Activated B cell treated with CpG ODN at 0.5 μM for 24 hours (primary cell): ENCODE data around the gene TEN1. TPM values are rescaled to one million over a fixed set of nuclear protein-coding genes. Genes with fewer than 3 reads are reported as not detected.

Source experiments
- ATAC-seq: fragments of 200-7000 bp; cut with Tn5 transposase; one replicate; pipeline ENCODE4 v1.10.0; 2021; ENCODE audit warnings: low read depth, mild to moderate bottlenecking, moderate library complexity
- CTCF ChIA-PET: fragments of 350-600 bp; sonication (Branson Sonifier 250); formaldehyde crosslinking; loops from one replicate; lab custom pipeline; 2021; ENCODE audit warnings: antibody characterized with exemption; lab: Charles Lee
- POLR2A ChIA-PET: fragments of 350-600 bp; sonication (Branson Sonifier 250); formaldehyde crosslinking; loops from one replicate; lab custom pipeline; 2021; ENCODE audit warnings: antibody characterized with exemption; lab: Charles Lee
- DNase-seq: peaks from one replicate; pipeline ENCODE4 v3.0.0; 2022
- H3K27ac Mint-ChIP-seq: one replicate; pipeline ENCODE4 v1.8.0; 2020; ENCODE audit warnings: mixed read lengths
- H3K27me3 Mint-ChIP-seq: one replicate; pipeline ENCODE4 v1.8.0; 2021; ENCODE audit warnings: mixed read lengths
- H3K36me3 Mint-ChIP-seq: one replicate; pipeline ENCODE4 v1.8.0; 2021; ENCODE audit warnings: low read depth, mixed read lengths
- H3K4me1 Mint-ChIP-seq: one replicate; pipeline ENCODE4 v1.8.0; 2021; ENCODE audit warnings: mixed read lengths
- H3K4me3 Mint-ChIP-seq: one replicate; pipeline ENCODE4 v1.8.0; 2020; ENCODE audit warnings: mild to moderate bottlenecking, mixed read lengths
- H3K9me3 Mint-ChIP-seq: one replicate; pipeline ENCODE4 v1.8.0; 2020; ENCODE audit warnings: mixed read lengths
- intact Hi-C: fragments of 100-400 bp; cut with micrococcal nuclease; formaldehyde crosslinking; loops from one replicate; pipeline ENCODE4 v1.15.1; 2024
- total RNA-seq: library from RNA; stranded (reverse); gene quantifications from 2 replicates; pipeline ENCODE4 v1.2.3, GENCODE V29; 2022
- TF ChIP-seq, protein P1 (sequence below): fragments of 200-600 bp; IDR thresholded peaks from one replicate; pipeline ENCODE4 v1.8.0; 2022; ENCODE audit warnings: antibody characterized with exemption, mild to moderate bottlenecking

The TEN1 gene
- total RNA-seq, 1 donor from 2014 or later, result 22.7 TPM

DNA sequence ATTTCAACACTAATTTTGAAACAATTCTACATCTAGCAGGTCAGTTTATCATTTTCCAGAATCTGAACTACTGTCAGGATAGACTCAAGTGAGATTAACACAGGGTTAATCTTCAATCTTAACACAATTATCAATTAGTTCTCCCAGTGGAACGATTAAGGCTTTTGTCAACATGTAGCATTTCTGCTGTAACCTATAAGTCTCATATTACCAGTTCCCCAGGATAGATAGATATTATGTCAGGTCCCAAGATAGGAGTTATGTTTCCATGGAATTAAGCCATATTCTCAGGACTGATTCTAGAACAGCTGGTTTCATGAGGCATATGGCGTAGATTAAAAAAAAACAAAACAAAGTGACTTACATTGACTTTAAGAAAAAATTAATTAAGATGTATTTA lies 33.8 kb upstream of the TEN1 start:
- intact Hi-C loops, result no loop called here
- Mint-ChIP-seq H3K27ac (no peak overlapping the region), H3K4me1 (peaks cover 11% of the 10 kb centered on the region), H3K9me3 (no peaks in the 10 kb centered on the region), H3K27me3 (no peaks in the 10 kb centered on the region), H3K36me3 (peaks cover 31% of the 10 kb centered on the region), H3K4me3 (no peak overlapping the region)
- DNase-seq (no peak), ATAC-seq (no peak)
- TF ChIP-seq, protein P1, sequence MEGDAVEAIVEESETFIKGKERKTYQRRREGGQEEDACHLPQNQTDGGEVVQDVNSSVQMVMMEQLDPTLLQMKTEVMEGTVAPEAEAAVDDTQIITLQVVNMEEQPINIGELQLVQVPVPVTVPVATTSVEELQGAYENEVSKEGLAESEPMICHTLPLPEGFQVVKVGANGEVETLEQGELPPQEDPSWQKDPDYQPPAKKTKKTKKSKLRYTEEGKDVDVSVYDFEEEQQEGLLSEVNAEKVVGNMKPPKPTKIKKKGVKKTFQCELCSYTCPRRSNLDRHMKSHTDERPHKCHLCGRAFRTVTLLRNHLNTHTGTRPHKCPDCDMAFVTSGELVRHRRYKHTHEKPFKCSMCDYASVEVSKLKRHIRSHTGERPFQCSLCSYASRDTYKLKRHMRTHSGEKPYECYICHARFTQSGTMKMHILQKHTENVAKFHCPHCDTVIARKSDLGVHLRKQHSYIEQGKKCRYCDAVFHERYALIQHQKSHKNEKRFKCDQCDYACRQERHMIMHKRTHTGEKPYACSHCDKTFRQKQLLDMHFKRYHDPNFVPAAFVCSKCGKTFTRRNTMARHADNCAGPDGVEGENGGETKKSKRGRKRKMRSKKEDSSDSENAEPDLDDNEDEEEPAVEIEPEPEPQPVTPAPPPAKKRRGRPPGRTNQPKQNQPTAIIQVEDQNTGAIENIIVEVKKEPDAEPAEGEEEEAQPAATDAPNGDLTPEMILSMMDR, result no peak
- ChIA-PET CTCF (no interaction called here), POLR2A (no interaction called here)

DNA sequence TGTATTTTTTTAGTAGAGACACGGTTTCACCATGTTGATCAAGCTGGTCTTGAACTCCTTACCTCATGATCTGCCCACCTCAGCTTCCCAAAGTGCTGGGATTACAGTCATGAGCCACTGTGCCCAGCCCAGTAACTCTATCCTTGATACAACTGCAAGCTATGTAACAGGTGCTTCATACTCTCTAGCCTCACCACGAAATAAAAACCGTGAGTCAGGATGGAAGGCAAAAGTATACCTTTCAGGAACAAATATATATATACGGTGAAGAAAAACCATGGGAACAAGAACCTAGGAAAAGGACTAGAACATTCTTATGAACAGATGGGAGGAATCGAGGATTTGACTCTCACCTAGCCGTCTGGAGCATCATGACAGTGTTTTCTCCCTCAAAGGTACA lies 28.6 kb upstream of the TEN1 start:
- Mint-ChIP-seq H3K27me3 (no peaks in the 10 kb centered on the region), H3K27ac (no peak overlapping the region), H3K4me1 (no peaks in the 10 kb centered on the region), H3K36me3 (peaks cover 62% of the 10 kb centered on the region), H3K4me3 (no peak overlapping the region), H3K9me3 (no peaks in the 10 kb centered on the region)
- intact Hi-C loops, result no loop called here
- DNase-seq (no peak), ATAC-seq (no peak)
- ChIA-PET CTCF (no interaction called here), POLR2A (no interaction called here)
- TF ChIP-seq, protein P1, result no peak

DNA sequence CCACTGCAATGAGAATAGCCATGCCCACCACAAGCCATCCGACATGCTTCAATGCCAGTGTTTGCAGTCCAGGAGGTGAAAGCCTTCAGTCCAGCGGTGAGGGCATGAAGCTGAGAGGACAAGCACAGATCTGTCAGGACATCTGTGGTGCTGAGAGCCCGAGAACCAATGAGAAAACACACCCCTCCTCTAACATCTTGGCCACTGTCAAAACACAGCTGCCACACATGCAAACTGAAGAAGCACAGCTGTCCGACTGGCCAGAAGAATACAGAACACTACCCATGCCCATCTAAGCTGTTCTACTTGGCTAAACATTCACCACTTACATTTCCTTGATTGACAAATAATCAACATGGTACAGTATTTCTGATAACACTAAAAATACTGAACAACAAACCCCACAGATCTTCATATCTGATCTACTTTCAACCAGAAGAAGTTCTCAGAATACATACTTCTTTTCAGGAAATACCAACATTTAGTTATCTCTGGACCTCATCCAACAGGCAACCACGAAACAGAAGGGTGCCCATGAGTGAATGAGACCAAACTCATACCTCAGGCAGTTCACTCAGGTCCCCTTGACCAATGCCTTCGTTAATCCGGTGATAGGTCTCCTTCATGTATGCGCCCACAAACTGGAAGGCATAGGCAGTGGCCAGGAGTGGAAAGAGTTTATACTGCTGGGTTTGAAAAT lies 28.0 kb upstream of the TEN1 start:
- ChIA-PET POLR2A (no interaction called here), CTCF (no interaction called here)
- TF ChIP-seq, protein P1, result no peak
- no peaks in the 10 kb centered on the region for H3K4me1 Mint-ChIP-seq
- intact Hi-C loops, result no loop called here
- no peaks in the 10 kb centered on the region for H3K9me3 Mint-ChIP-seq
- no peaks in the 10 kb centered on the region for H3K27me3 Mint-ChIP-seq
- H3K4me3 Mint-ChIP-seq, result no peak overlapping the region
- H3K36me3 Mint-ChIP-seq, result peaks cover 64% of the 10 kb centered on the region
- H3K27ac Mint-ChIP-seq, result no peak overlapping the region
- DNase-seq (no peak), ATAC-seq (no peak)

DNA sequence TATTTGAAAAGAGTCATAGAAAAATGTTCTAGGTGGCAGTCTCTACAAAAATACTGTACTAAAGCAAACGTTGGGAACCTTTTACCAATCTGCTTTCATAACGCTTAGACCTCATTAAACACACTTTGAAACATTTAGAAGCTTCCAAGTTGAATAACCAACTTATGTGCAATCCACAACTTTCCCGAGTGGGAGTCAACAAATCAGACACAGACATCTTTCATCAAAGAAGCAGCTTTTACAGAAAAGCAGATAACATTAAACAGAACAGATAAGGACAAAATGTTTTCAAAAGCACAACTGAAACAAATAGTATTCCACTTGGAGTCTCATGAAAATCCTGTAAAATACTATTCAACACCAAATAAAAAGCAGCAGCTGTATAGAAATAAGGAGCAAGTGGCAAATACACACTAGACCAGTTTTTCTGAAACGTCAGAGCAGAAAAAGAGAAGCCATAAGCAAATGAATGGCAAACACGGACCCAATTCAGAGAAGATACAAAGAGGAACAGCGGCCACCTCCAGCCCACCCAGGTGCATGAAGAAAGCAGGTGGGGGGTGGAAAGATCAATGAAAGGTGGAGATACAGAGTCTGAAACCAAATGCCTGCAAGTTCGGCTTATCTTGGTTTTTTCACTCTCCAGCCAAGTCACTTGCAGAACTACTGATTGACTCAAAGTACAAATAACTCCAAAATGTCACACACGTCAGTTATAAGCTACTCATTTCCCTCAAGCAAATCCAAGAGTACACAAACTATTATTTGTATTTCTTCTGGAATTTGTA lies 19.8 kb upstream of the TEN1 start:
- H3K9me3 Mint-ChIP-seq, result no peaks in the 10 kb centered on the region
- no peak for DNase-seq
- ChIA-PET POLR2A (no interaction called here), CTCF (no interaction called here)
- TF ChIP-seq, protein P1, result no peak
- no peak overlapping the region for H3K4me3 Mint-ChIP-seq
- peaks cover 34% of the 10 kb centered on the region for H3K36me3 Mint-ChIP-seq
- no peak overlapping the region for H3K27ac Mint-ChIP-seq
- peaks cover 6% of the 10 kb centered on the region for H3K4me1 Mint-ChIP-seq
- intact Hi-C loops, result no loop called here
- H3K27me3 Mint-ChIP-seq, result no peaks in the 10 kb centered on the region
- ATAC-seq, result no peak

DNA sequence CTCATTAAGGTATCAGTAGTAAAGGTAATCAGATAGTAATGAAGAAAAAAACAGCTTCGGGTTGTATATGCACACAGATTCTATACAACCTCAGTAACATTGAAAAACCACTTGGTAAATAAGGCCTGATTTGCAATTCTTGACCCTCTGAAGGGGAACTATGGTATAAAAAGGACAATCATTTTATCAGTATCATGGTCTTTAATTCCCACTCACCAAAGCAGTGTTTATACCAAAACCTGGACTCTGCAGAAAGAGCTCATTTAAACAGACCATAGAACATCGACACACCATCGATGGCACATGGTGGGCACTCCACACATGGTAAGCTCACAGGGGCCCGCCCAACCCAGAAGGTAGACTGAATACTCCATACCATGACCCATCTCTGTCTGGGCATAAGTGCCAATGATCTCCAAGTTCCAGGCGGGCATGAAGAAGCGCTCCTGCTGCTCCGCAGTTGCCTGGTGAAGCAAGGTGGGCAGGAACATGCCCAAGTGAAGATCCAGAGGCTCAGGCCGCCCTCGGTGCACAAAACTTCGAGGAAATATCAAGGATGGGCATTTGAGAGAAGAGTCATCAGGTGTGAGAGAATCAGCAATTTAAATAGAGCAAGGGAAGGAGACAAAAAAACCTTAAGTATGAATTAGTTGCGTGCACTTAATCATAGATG lies 19.1 kb upstream of the TEN1 start:
- intact Hi-C loops, result no loop called here
- Mint-ChIP-seq H3K27me3 (no peaks in the 10 kb centered on the region), H3K4me3 (no peak overlapping the region), H3K36me3 (peaks cover 30% of the 10 kb centered on the region), H3K27ac (no peak overlapping the region), H3K4me1 (peaks cover 6% of the 10 kb centered on the region), H3K9me3 (no peaks in the 10 kb centered on the region)
- no peak for DNase-seq
- no peak for ATAC-seq
- ChIA-PET CTCF (no interaction called here), POLR2A (no interaction called here)
- TF ChIP-seq, protein P1, result no peak
